GM12875 (cell line): ENCODE results near the gene MORN3.
"Not testable (repeated sequence)": the region's sequence is repeated elsewhere in the genome, so short reads cannot be mapped to it uniquely, and the experiment has no call there.

ENCODE experiments used
- H3K4me3 ChIP-seq: one replicate; pipeline ENCODE4 v1.5.1; 2011; ENCODE audit warnings: low read depth, low read length, control low read depth
- TF ChIP-seq, protein P1 (sequence below): IDR thresholded peaks from 2 replicates; pipeline ENCODE4 v1.5.1; 2011; ENCODE audit warnings: low read depth, mild to moderate bottlenecking, control low read depth, inconsistent platforms, low read length, moderate library complexity, borderline replicate concordance; ENCODE audit not compliant: insufficient read depth

Gene MORN3

DNA sequence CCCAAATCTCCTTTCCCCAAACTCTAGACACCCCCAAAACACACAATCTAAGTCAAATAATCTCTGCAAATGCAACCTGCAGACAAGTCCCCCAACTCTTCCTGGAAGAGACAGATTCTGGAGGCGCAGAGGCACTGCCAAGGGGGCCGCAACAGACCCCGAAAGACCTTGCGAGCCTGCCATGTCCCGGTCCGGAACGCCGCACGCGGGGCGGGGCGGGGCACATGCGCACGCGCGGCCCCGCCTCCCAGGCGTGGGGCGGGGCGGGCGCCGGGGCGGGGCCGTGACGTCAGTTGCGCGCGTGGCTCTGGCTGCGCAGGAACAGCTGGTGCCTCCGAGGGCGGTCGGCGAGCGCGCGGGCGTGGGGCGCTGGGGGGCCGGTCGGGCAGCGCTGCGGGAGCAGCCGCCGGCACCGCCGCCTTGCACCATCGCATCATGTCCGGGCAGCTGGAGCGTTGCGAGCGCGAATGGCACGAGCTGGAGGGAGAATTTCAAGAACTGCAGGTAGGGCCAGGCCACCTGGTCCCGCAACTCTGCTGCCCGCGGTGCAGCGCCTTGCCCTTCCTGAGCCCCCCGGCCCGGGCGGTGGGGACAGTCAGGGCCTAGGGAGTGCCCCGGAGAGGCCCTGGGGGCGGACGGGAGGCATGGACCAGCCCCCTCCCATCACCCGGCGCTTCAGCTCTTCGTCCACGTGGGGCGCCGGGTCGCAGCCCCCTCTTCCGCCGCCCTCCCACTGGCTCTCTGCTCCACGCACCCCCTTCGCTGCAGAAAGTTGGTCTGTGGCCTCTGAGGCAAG, 43.2 kb upstream of the MORN3 start, which contains the start of gene TMEM120B:
Gene TMEM120B (plus strand): TSS at position 292 of the 796 bp plus-strand sequence. CDS start 144 bp downstream, at position 436.
- peak within 1 kb of the TSS; percentile 98 for H3K4me3 ChIP-seq
- TF ChIP-seq, protein P1, sequence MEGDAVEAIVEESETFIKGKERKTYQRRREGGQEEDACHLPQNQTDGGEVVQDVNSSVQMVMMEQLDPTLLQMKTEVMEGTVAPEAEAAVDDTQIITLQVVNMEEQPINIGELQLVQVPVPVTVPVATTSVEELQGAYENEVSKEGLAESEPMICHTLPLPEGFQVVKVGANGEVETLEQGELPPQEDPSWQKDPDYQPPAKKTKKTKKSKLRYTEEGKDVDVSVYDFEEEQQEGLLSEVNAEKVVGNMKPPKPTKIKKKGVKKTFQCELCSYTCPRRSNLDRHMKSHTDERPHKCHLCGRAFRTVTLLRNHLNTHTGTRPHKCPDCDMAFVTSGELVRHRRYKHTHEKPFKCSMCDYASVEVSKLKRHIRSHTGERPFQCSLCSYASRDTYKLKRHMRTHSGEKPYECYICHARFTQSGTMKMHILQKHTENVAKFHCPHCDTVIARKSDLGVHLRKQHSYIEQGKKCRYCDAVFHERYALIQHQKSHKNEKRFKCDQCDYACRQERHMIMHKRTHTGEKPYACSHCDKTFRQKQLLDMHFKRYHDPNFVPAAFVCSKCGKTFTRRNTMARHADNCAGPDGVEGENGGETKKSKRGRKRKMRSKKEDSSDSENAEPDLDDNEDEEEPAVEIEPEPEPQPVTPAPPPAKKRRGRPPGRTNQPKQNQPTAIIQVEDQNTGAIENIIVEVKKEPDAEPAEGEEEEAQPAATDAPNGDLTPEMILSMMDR: peak; percentile 30; the same call in 1 of the 2 replicates

DNA sequence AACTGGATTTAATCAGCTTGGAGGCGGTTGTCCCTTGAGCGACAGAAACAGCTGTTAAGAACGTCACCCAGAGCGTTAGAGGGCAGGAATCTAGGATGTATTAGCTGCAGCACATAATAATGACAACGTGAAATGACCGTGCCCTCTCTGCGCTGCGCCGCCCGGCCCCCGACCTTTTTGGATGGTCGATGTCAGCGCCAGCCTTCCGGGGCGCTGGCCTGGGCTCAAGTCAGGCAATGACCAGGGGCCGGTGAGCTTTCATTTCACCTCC, 42.7 kb upstream of the MORN3 start:
- TF ChIP-seq, protein P1: no peak
- peak overlapping the region; percentile 51 for H3K4me3 ChIP-seq

DNA sequence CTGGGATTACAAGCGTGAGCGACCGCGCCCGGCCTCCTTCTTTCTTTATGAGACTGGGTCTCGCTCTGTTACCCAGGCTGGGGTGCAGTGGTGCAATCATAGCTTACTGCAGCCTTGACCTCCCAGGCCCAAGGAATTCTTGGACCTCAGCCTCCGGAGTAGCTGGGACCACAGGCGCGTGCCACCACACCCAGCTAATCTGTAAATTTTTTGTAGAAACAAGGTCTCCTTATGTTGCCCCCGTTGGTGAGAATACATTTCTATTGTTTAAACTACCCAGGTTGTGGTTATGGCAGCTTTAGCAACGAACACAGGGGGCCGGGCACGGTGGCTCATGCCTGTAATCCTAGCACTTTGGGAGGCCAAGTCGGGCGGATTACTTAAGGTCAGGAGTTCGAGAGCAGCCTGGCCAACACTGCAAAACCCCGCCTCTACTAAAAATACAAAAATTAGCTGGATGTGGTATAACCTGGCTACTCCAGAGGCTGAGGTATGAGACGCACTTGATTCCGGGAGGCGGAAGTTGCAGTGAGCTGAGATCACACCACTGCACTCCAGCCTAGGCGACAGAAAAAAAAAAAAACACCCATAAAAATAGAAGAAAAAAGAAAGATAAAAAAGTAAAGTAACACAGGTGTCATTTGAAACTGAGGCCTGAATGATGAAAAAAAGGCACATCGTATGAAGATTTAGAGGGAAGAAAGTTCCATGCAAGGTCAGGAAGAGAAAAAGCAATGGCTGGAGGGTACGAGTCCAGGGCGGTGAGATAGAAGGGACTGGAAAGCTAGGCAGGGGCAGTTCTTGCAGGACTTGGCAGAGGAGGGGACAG, 42.1 kb upstream of the MORN3 start:
- peak overlapping the region; percentile 51 for H3K4me3 ChIP-seq
- TF ChIP-seq, protein P1: no peak

DNA sequence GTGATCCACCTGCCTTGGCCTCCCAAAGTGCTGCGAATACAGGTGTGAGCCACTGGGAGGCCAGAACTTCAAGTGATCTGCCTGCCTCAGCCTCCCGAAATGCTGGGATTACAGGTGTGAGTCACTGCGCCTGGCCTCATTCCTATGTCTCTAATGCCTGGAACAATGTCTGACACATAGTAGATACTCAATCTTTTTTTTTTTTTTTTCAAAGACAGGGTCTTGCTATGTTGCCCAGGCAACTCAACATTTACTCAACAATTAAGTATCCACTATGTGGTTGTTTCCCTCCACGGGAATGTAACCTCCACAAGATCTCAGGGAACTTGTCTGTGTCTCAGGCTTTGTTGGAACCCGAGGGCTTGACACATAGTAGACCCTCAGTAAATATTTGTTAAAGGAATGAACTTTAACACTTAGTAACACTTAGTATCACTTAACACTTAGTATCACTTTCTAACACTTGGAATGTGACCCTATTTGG, 40.1 kb upstream of the MORN3 start:
- no peak overlapping the region for H3K4me3 ChIP-seq
- TF ChIP-seq, protein P1: no peak

DNA sequence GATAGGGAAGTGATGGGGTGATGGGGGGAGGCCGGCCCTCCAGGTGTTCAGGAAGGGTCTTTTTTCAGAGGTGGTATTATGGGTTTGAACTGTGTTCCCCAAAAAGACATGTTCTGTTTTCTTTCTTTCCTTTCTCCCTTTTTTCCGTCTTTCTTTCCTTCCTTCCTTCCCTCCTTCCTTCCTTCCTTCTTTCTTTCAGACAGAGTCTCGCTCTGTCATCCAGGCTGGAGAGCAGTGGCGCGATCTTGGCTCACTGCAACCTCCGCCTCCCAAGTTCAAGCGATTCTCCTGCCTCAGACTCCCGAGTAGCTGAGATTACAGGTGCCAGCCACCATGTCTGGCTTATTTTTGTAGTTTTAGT, 39.6 kb upstream of the MORN3 start:
- H3K4me3 ChIP-seq: not testable (repeated sequence)

DNA sequence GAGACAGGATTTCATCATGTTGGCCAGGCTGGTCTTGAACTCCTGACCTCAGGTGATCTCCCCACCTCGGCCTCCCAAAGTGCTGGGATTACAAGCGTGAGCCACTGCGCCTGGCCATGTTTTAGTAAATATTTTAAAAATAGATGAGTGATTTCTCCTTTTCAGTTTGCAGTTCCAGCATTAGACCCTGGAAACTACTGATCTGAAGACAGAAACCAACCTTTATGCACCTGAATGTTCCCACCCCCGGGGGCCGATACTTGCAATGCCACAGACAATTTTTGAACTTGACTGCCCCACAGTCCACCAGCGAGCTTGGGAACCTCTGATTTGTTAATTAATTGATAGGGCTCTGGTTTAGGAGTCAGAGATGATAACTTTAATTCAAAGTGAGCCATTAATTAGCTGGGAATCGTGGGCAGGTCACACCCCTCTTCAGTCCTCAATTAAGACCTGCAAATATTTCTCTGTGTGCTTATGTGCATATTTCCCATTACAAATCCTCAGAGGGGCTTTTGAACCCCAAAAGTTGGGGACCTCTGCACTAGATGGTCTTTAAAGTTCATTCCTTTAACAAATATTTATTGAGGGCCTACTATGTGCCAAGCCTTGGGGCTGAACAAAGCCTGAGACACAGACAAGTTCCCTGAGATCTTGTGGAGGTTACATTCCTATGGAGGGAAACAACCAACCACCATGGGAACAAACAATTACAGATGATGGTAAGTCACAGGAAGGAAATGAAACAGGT, 39.0 kb upstream of the MORN3 start:
- no peak overlapping the region for H3K4me3 ChIP-seq
- TF ChIP-seq, protein P1: no peak

DNA sequence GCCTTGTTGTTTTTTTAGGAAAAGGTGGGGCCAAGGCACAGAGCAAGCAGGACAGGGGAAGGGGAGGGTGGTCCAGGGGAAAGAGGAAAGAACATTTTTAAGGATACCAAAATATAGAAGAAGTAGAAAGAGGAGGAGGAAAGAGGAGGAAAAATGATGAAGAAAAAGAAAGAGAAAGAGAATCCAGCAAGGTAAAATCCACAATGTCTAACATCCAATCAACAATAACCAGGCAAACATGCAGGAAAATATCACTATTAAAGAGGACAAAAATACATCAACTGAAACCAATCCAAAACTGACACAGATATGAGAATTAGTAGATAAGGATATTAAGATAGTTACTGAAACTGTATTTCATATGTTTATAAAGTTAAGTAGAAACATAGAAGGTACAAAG, 36.1 kb upstream of the MORN3 start:
- H3K4me3 ChIP-seq: no peak overlapping the region
- TF ChIP-seq, protein P1: no peak
